Thyroid gland (tissue), 4 donors: ENCODE results near the gene TANC1. TPM values are rescaled to one million over a fixed set of nuclear protein-coding genes. Genes with fewer than 3 reads are reported as not detected.

Source experiments
- DNase-seq, 2 donors: peaks; one replicate each; pipeline ENCODE4 v3.0.0-alpha.2; 2019
- H3K27ac ChIP-seq, 3 donors: fragments of 200-600 bp; sonication (generic); 1 replicate in 2 of 3; 2 replicates in 1 of 3; pipeline ENCODE4 v1.5.1; 2016 to 2019; ENCODE audit warnings: mild to moderate bottlenecking in 1 of 3, moderate library complexity in 1 of 3
- H3K27me3 ChIP-seq: fragments of 200-600 bp; sonication (generic); one replicate; pipeline ENCODE4 v1.5.1; 2019
- H3K36me3 ChIP-seq, 2 donors: fragments of 200-600 bp; sonication (generic); one replicate each; pipeline ENCODE4 v1.5.1; 2016 to 2019
- H3K4me1 ChIP-seq, 2 donors: fragments of 200-600 bp; sonication (generic); one replicate each; pipeline ENCODE4 v1.5.1; 2017 to 2019
- H3K4me3 ChIP-seq, 3 donors: fragments of 200-600 bp; sonication (generic); replicated peaks in 1 of 3; 1 replicate in 2 of 3; 2 replicates in 1 of 3; pipeline ENCODE4 v1.5.1; 2016; ENCODE audit warnings: mild to moderate bottlenecking in 1 of 3
- H3K9me3 ChIP-seq: fragments of 200-600 bp; sonication (generic); one replicate; pipeline ENCODE4 v1.5.1; 2017
- CTCF ChIP-seq, 6 experiments: fragments of 200-600 bp in 3 of 6; fragments of 450-650 bp in 3 of 6; sonication (generic) in 3 of 6; IDR thresholded peaks; one replicate each; pipeline ENCODE4 v1.5.1; 2016 to 2019; ENCODE audit warnings: antibody characterized with exemption in 6 of 6, mild to moderate bottlenecking in 2 of 6, inconsistent platforms in 1 of 6, moderate library complexity in 1 of 6
- POLR2A ChIP-seq, 2 donors: fragments of 450-650 bp; IDR thresholded peaks; one replicate each; pipeline ENCODE4 v1.6.1; 2017; ENCODE audit warnings: antibody characterized with exemption in 2 of 2, mild to moderate bottlenecking in 2 of 2, moderate library complexity in 1 of 2
- WGBS, 2 donors: methylation state at CpG; one replicate each; pipeline ENCODE4 v1.1.5; 2017; 5-methylcytosine and 5-hydroxymethylcytosine counted together
- intact Hi-C: fragments of 100-400 bp; cut with DNase I; formaldehyde crosslinking; loops from one replicate; pipeline ENCODE4 v1.15.1; 2023
- total RNA-seq, 4 donors: library from RNA; depleted of rRNA; stranded (reverse); fragments of >200 nt; gene quantifications; one replicate each; pipeline ENCODE4 v1.2.3, GENCODE V29; 2016

TANC1 gene
- total RNA-seq, 4 donors from 2014 or later: 51.1 to 93.8 (median 63.6) TPM

GRCh38 chr2:158965107-158965506 lies 3.3 kb upstream of the TANC1 start:
- H3K4me3 ChIP-seq: no peak overlapping the region
- WGBS, 2 donors: 94 to 97% methylated on average over 5 of the region's 5 CpGs
- no peaks in the 10 kb centered on the region for H3K36me3 ChIP-seq
- no peak overlapping the region for H3K27ac ChIP-seq
- no peak for DNase-seq
- intact Hi-C loops: no loop called here
- H3K27me3 ChIP-seq: no peaks in the 10 kb centered on the region
- TF ChIP-seq CTCF (IDR thresholded peaks at IDR 0.05): no peak
- no peak for TF ChIP-seq POLR2A (IDR thresholded peaks at IDR 0.05)
- H3K9me3 ChIP-seq: no peaks in the 10 kb centered on the region
- peaks cover under 1 to 4% of the 10 kb centered on the region in 2 donors for H3K4me1 ChIP-seq

- intact Hi-C loops: no loop called here
Measured at GRCh38 chr2:158965641-158966040, 2.8 kb upstream of the TANC1 start.

GRCh38 chr2:158966312-158966711 lies 2.1 kb upstream of the TANC1 start:
- Histone ChIP-seq H3K9me3 (no peaks in the 10 kb centered on the region), H3K4me1 (peaks cover 13 to 15% of the 10 kb centered on the region in 2 donors), H3K27ac (no peak overlapping the region), H3K36me3 (no peaks in the 10 kb centered on the region), H3K4me3 (no peak overlapping the region), H3K27me3 (no peaks in the 10 kb centered on the region)
- intact Hi-C loops: no loop called here
- no peak for TF ChIP-seq CTCF (IDR thresholded peaks at IDR 0.05)
- TF ChIP-seq POLR2A (IDR thresholded peaks at IDR 0.05): no peak
- WGBS, 2 donors: 89 to 90% methylated on average over 1 of the region's 1 CpG
- no peak for DNase-seq

More at GRCh38 chr2:158965641-158966040, 2.8 kb upstream of the TANC1 start:
- Histone ChIP-seq H3K4me3 (no peak overlapping the region), H3K27ac (no peak overlapping the region), H3K4me1 (peaks cover 6 to 9% of the 10 kb centered on the region in 2 donors), H3K9me3 (no peaks in the 10 kb centered on the region), H3K36me3 (no peaks in the 10 kb centered on the region), H3K27me3 (no peaks in the 10 kb centered on the region)
- WGBS, 2 donors: 88 to 90% methylated on average over 3 of the region's 3 CpGs
- TF ChIP-seq POLR2A (IDR thresholded peaks at IDR 0.05): no peak
- TF ChIP-seq CTCF (IDR thresholded peaks at IDR 0.05): no peak
- no peak for DNase-seq

- TF ChIP-seq CTCF (IDR thresholded peaks at IDR 0.05) (no peak), POLR2A (IDR thresholded peaks at IDR 0.05) (no peak)
- intact Hi-C loops: no loop called here
- 65 to 69% methylated on average over 12 of the region's 12 CpGs for WGBS, 2 donors
- H3K36me3 ChIP-seq: no peaks in the 10 kb centered on the region
- no peak for DNase-seq
- peak overlapping the region; percentile 78 to 94 (median 88) for H3K27ac ChIP-seq
- no peaks in the 10 kb centered on the region for H3K27me3 ChIP-seq
- no peaks in the 10 kb centered on the region for H3K9me3 ChIP-seq
- peaks cover 22 to 24% of the 10 kb centered on the region in 2 donors for H3K4me1 ChIP-seq
- H3K4me3 ChIP-seq: peak overlapping the region in 1 of 3 donors; percentile 90
Measured at GRCh38 chr2:158967114-158967730, 1.2 kb upstream of the TANC1 start.

- H3K27ac ChIP-seq: peak overlapping the region; percentile 78 to 94 (median 88)
- intact Hi-C loops: no loop called here
- H3K4me3 ChIP-seq: peak overlapping the region; percentile 29 to 90 (median 60)
- H3K4me1 ChIP-seq: peaks cover 28 to 31% of the 10 kb centered on the region in 2 donors
- TF ChIP-seq CTCF (IDR thresholded peaks at IDR 0.05) (no peak), POLR2A (IDR thresholded peaks at IDR 0.05) (peak in 1 of 2 donors; percentile 4)
- DNase-seq: peak; percentile 60 to 61
- H3K27me3 ChIP-seq: no peaks in the 10 kb centered on the region
- H3K9me3 ChIP-seq: no peaks in the 10 kb centered on the region
- 1 to 9% methylated on average over 29 to 31 of the region's 31 CpGs for WGBS, 2 donors
- no peaks in the 10 kb centered on the region for H3K36me3 ChIP-seq
Measured at GRCh38 chr2:158967731-158968395, 577 bp upstream of the TANC1 start.
